Body of pancreas (tissue), 4 donors: ENCODE data around the gene CROCC2. TPM values are rescaled to one million over a fixed set of nuclear protein-coding genes. Genes with fewer than 3 reads are reported as not detected.

Experiments used
- ATAC-seq: fragments of 150-250 bp; one replicate; pipeline ENCODE4 v1.9.1; 2016
- DNase-seq, 4 donors: peaks; one replicate each; pipeline ENCODE4 v3.0.0-alpha.2; 2019
- H3K27ac ChIP-seq, 4 donors: fragments of 200-600 bp; sonication (generic); 1 replicate in 3 of 4; 2 replicates in 1 of 4; pipeline versions ENCODE4 v1.5.1 to v1.6.1; 2016 to 2019; ENCODE audit warnings: mild to moderate bottlenecking in 1 of 4, mixed read lengths in 1 of 4, moderate library complexity in 1 of 4
- H3K27me3 ChIP-seq, 2 donors: fragments of 200-600 bp; sonication (generic); one replicate each; pipeline ENCODE4 v1.6.0; 2016; ENCODE audit warnings: mild to moderate bottlenecking in 1 of 2
- H3K36me3 ChIP-seq, 2 donors: fragments of 200-600 bp; sonication (generic); replicated peaks in 1 of 2; 2 replicates each; pipeline ENCODE4 v1.5.1; 2016; ENCODE audit warnings: low read depth in 2 of 2; ENCODE audit not compliant: insufficient read depth in 1 of 2
- H3K4me1 ChIP-seq: fragments of 200-600 bp; sonication (generic); one replicate; pipeline ENCODE4 v1.6.0; 2016
- H3K4me3 ChIP-seq, 2 donors: fragments of 200-600 bp; sonication (generic); 1 replicate in 1 of 2; 2 replicates in 1 of 2; pipeline ENCODE4 v1.5.1; 2016 to 2019
- H3K9me3 ChIP-seq, 3 donors: fragments of 200-600 bp; sonication (generic); 1 replicate in 2 of 3; 2 replicates in 1 of 3; pipeline ENCODE4 v1.5.1; 2016
- POLR2A ChIP-seq, 3 donors: fragments of 450-650 bp; IDR thresholded peaks; one replicate each; pipeline ENCODE4 v1.6.1; 2016; ENCODE audit warnings: antibody characterized with exemption in 3 of 3, mild to moderate bottlenecking in 2 of 3
- WGBS, 2 donors: methylation state at CpG; one replicate each; pipeline ENCODE4 v1.1.5; 2017; 5-methylcytosine and 5-hydroxymethylcytosine counted together
- intact Hi-C: fragments of 100-400 bp; cut with DNase I; formaldehyde crosslinking; loops from one replicate; pipeline ENCODE4 v1.15.1; 2023
- total RNA-seq, 2 donors: library from RNA; depleted of rRNA; stranded (reverse); fragments of >200 nt; gene quantifications; one replicate each; pipeline ENCODE4 v1.1.0, GENCODE V29; 2016
- TF ChIP-seq, protein P1 (sequence below), 7 experiments: fragments of 450-650 bp in 4 of 7; fragments of 200-600 bp in 3 of 7; sonication (generic) in 3 of 7; IDR thresholded peaks; one replicate each; pipeline ENCODE4 v1.5.1; 2016 to 2019; ENCODE audit warnings: antibody characterized with exemption in 7 of 7

The CROCC2 gene
- total RNA-seq, 2 donors from 2014 or later: under 0.01 TPM; not detected in 1

DNA sequence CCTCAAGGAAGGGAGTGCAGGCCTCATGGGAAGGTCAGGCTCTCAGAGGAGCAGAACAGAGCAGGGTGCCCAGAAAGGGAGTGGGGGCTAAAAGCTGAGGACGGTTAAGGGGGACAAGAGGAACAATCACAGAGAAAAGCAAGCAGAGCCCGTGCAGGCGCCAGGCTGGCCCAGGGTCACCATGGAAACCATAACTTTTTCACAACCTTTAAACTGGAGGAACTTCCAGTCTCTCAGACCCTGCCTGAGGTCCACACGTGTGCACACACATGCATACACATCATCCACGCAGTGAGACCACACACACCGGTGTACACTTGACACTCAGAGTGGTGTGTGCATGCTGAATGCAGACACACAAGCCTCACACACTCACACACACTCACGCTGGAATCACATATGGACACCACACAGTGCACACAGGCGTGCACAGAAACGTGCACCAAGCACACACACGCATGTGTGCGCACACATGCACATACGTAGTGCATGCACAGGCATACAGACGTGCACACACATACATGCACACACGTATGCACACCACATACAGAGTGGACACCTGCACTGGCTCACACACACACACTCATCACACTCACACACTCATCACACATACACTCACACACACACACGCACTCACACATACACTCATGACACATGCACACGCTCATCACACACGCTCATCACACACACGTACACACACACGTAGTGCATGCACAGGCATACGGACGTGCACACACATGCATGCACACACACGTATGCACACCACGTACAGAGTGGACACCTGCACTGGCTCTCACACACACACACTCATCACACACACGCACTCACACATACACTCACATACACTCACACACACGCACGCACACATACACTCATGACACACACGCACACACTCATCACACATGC, 55.1 kb downstream of the CROCC2 start:
- 68 to 70% methylated on average over 27 of the region's 27 CpGs for WGBS, 2 donors
- no peak overlapping the region for H3K27ac ChIP-seq
- H3K9me3 ChIP-seq: no peaks in the 10 kb centered on the region
- no peak overlapping the region for H3K4me3 ChIP-seq
- intact Hi-C loops: no loop called here
- H3K36me3 ChIP-seq: no peaks in the 10 kb centered on the region
- TF ChIP-seq POLR2A (IDR thresholded peaks at IDR 0.05): no peak
- TF ChIP-seq, protein P1, sequence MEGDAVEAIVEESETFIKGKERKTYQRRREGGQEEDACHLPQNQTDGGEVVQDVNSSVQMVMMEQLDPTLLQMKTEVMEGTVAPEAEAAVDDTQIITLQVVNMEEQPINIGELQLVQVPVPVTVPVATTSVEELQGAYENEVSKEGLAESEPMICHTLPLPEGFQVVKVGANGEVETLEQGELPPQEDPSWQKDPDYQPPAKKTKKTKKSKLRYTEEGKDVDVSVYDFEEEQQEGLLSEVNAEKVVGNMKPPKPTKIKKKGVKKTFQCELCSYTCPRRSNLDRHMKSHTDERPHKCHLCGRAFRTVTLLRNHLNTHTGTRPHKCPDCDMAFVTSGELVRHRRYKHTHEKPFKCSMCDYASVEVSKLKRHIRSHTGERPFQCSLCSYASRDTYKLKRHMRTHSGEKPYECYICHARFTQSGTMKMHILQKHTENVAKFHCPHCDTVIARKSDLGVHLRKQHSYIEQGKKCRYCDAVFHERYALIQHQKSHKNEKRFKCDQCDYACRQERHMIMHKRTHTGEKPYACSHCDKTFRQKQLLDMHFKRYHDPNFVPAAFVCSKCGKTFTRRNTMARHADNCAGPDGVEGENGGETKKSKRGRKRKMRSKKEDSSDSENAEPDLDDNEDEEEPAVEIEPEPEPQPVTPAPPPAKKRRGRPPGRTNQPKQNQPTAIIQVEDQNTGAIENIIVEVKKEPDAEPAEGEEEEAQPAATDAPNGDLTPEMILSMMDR (IDR thresholded peaks at IDR 0.05): no peak
- peaks cover 7% of the 10 kb centered on the region for H3K4me1 ChIP-seq
- no peaks in the 10 kb centered on the region for H3K27me3 ChIP-seq
- DNase-seq: peak in 1 of 4 donors; percentile 35
- ATAC-seq: no peak

DNA sequence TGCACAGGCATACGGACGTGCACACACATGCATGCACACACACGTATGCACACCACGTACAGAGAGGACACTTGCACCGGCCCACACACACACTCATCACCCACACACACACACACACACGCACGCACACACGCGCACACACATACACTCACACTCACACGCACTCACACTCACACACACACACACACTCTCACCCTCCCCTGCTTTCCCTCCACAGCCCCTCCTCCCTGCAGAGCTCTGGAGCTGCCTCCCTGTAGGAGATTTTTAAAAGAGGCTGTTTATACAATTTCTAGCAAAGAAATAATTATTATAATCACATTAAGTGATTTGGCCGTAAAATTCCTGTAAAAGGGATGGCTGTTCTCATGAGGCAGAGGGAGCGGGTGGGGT, 55.8 kb downstream of the CROCC2 start:
- TF ChIP-seq POLR2A (IDR thresholded peaks at IDR 0.05): no peak
- TF ChIP-seq, protein P1 (IDR thresholded peaks at IDR 0.05): no peak
- no peak overlapping the region for H3K27ac ChIP-seq
- WGBS, 2 donors: 73 to 74% methylated on average over 12 of the region's 12 CpGs
- no peaks in the 10 kb centered on the region for H3K36me3 ChIP-seq
- peaks cover 7% of the 10 kb centered on the region for H3K4me1 ChIP-seq
- H3K27me3 ChIP-seq: no peaks in the 10 kb centered on the region
- H3K4me3 ChIP-seq: no peak overlapping the region
- no peaks in the 10 kb centered on the region for H3K9me3 ChIP-seq
- DNase-seq (no peak), ATAC-seq (no peak)
- intact Hi-C loops: no loop called here

DNA sequence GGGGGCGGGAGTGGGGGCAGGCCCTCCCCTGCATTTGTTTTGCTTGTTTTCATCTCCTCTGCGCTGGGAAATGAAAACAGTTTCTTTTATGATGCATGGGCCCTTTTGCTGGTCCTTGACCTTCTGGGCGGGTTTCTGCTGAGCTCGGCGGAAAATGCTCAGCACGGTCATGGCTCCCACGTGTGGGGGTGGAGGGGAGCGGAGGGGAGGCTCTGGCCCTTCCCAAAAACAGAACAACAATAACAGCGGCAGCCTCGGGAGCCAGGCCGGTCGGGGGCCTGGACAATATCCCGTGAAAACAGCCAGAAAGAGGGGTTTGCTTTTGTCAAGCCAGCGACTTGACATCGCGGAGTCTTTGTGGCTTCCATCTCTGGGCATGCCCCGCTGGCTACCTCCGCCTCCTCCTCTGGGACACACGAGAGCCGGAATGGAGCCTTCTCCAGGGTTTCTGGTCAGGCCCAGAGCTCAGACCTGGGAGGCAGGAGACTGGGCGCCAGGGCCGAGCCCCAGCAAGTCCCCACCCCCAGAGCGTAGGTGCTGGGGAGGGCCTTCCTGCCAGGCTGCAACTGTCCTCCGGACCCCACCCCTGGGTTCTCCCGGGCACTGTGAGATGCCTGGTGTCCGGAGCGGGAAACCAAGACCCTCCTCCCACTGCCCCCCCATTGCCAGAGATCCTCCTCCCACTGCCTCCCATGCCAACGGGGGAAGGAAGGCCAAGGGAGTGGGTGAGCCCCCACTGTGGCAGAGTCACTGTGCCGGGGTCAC, 56.3 kb downstream of the CROCC2 start:
- intact Hi-C loops: no loop called here
- Histone ChIP-seq H3K4me3 (no peak overlapping the region), H3K27ac (peak overlapping the region in 1 of 4 donors; percentile 17), H3K27me3 (no peaks in the 10 kb centered on the region), H3K9me3 (no peaks in the 10 kb centered on the region), H3K36me3 (no peaks in the 10 kb centered on the region), H3K4me1 (peaks cover 7% of the 10 kb centered on the region)
- no peak for TF ChIP-seq POLR2A (IDR thresholded peaks at IDR 0.05)
- TF ChIP-seq, protein P1 (IDR thresholded peaks at IDR 0.05): no peak
- no peak for ATAC-seq
- DNase-seq: peak; percentile 16 to 52 (median 28)
- 48 to 64% methylated on average over 12 to 25 of the region's 29 CpGs for WGBS, 2 donors

DNA sequence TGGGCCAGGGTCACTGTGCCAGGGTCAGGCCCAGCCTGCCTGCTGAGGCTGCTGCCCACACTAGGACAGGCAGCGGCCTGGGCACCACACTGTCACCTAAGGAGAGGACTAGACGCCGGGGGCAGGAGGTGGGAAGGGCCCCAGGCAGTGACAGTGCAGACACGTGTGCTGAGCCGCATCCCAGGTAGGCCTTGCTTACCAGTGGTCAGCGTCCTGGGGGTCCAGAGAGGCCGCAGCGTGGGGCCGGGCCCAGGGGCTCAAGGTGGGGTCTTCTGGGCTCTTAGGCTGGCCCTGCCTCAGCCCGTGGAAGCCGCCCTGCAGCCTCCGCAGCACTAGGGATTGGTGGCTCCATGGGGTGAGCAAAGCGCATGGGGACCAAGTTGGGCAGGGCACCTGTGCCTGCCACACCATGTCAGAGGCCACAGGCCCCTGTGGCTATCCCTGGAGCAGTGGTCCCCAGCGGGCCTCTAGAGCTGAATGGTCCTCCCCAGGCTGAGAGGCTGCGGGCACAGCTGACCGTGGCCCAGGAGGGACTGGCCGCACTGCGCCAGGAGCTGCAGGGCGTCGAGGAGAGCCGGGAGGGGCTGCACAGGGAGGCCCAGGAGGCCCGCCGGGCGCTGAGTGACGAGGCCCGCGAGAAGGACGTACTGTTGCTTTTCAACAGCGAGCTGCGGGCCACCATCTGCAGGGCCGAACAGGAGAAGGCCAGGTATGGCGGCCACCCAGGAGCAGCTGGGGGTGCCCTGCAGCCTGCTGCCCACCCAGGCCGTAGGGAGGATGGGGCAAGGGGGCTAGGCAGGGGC, 57.1 kb downstream of the CROCC2 start:
- H3K4me1 ChIP-seq: peaks cover 7% of the 10 kb centered on the region
- H3K27ac ChIP-seq: no peak overlapping the region
- H3K4me3 ChIP-seq: no peak overlapping the region
- no peaks in the 10 kb centered on the region for H3K36me3 ChIP-seq
- intact Hi-C loops: no loop called here
- H3K27me3 ChIP-seq: no peaks in the 10 kb centered on the region
- ATAC-seq: no peak
- H3K9me3 ChIP-seq: no peaks in the 10 kb centered on the region
- DNase-seq: peak in 2 of 4 donors; percentile 9
- TF ChIP-seq, protein P1 (IDR thresholded peaks at IDR 0.05): no peak
- TF ChIP-seq POLR2A (IDR thresholded peaks at IDR 0.05): no peak
- WGBS, 2 donors: 93% methylated on average over 29 of the region's 33 CpGs; no CpG with 5 or more reads in 1 of the 2 donors
